Measurements from ENCODE around the gene DXO.
"Not testable (repeated sequence)": the region's sequence is repeated elsewhere in the genome, so short reads cannot be mapped to it uniquely, and the experiment has no call there.

DNA sequence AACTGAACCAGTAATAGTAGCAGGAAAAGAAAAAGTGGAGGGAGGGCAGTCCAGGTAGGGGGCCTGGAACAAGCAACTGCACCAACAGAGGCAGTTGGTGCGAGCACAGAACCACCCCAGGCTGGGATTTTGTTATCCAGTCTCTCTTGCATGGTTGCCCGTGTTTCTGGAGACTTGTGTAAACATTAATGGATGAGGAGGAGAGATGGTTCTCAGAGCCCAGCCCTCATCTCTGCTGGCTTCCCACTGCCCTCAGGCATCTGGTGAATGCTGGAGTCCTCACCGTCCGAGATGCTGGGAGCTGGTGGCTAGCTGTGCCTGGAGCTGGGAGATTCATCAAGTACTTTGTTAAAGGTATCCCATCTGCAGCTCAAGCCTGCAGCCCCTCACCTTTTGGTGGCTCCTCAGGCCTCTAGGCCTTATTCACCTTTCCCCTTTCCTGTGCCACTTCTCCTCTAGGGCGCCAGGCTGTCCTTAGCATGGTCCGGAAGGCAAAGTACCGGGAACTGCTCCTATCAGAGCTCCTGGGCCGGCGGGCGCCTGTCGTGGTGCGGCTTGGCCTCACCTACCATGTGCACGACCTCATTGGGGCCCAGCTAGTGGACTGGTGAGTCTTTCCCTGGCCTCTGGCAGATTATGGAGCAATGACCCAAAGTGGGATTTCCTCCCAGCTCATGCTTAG, 8.4 kb upstream of the DXO start:
- TF ChIP-seq FOXM1 (IDR thresholded peaks at IDR 0.05; ENCODE audit: borderline replicate concordance); BHLHE40 (IDR thresholded peaks at IDR 0.05; ENCODE audit: borderline replicate concordance); TARDBP (IDR thresholded peaks at IDR 0.05); SP1 (IDR thresholded peaks at IDR 0.05); CTBP1 (IDR thresholded peaks at IDR 0.05; ENCODE audit: borderline replicate concordance); HDGF (IDR thresholded peaks at IDR 0.05; ENCODE audit: borderline replicate concordance); FOXK2 (IDR thresholded peaks at IDR 0.05); NFRKB (IDR thresholded peaks at IDR 0.05); SUZ12 (IDR thresholded peaks at IDR 0.05): not testable (repeated sequence)

All from HEK293T (cell line).